ENCODE results near the gene SPAG17. TPM values are rescaled to one million over a fixed set of nuclear protein-coding genes. Genes with fewer than 3 reads are reported as not detected.

SPAG17 gene
- total RNA-seq, 3 donors from 2014 or later: 1.3 to 6.9 (median 5.9) TPM

GRCh38 chr1:118155106-118155505 is 29.9 kb downstream of the SPAG17 start:
- no peaks in the 10 kb centered on the region for H3K9me3 ChIP-seq
- DNase-seq (ENCODE audit: low spot score in 2 of 2): no peak
- no peak overlapping the region for H3K4me3 ChIP-seq
- no peaks in the 10 kb centered on the region for H3K27me3 ChIP-seq
- no peaks in the 10 kb centered on the region for H3K36me3 ChIP-seq
- intact Hi-C loops (cut with DNase I; ENCODE audit: low total_unique reads): no loop called here
- no peaks in the 10 kb centered on the region for H3K4me1 ChIP-seq
- TF ChIP-seq POLR2AphosphoS5 (IDR thresholded peaks at IDR 0.05) (no peak), CTCF (IDR thresholded peaks at IDR 0.05) (no peak), POLR2A (IDR thresholded peaks at IDR 0.05) (no peak)
- H3K27ac ChIP-seq: no peak overlapping the region

GRCh38 chr1:118154220-118154619 is 30.8 kb downstream of the SPAG17 start:
- Histone ChIP-seq H3K36me3 (no peaks in the 10 kb centered on the region), H3K27ac (no peak overlapping the region), H3K4me1 (no peaks in the 10 kb centered on the region), H3K9me3 (no peaks in the 10 kb centered on the region), H3K4me3 (no peak overlapping the region), H3K27me3 (no peaks in the 10 kb centered on the region)
- TF ChIP-seq POLR2A (IDR thresholded peaks at IDR 0.05) (no peak), CTCF (IDR thresholded peaks at IDR 0.05) (peak in 1 of 3 donors; percentile 12)
- intact Hi-C loops (cut with DNase I; ENCODE audit: low total_unique reads): no loop called here
- no peak for DNase-seq (ENCODE audit: low spot score in 2 of 2)

DNA sequence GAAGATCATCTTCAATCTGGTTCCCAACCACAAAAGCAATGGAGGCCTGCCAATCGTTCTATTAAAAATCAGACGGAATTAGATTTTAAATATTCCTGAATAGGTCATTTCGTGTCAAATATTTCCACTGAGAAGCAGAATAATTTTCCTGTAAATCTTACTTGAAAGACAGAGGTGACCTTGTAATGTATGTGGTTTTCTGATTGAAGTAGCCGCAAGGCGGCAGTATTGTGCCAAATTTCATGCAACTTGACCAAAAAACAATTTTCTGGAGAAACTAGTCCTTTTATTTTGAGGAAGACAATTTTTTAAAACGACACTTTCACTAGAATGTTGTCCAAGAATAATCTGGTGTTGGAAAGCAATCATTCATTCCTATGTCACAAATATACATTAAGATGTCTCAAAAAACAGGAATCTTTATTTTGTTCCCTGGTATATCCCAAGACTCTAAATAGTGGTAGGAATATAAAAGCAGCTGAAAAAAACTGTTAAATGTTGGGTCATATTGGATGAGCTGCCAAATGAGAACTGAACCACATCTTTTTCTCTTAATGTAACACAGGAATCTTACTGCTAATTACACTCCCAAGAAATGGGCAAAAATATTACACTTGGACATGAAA is 33.6 kb downstream of the SPAG17 start:
- Histone ChIP-seq H3K36me3 (no peaks in the 10 kb centered on the region), H3K4me1 (no peaks in the 10 kb centered on the region), H3K27ac (no peak overlapping the region), H3K9me3 (no peaks in the 10 kb centered on the region), H3K27me3 (no peaks in the 10 kb centered on the region), H3K4me3 (no peak overlapping the region)
- DNase-seq (ENCODE audit: low spot score in 2 of 2): peak in 1 of 2 donors; percentile 27
- TF ChIP-seq POLR2AphosphoS5 (IDR thresholded peaks at IDR 0.05): no peak
- TF ChIP-seq POLR2A (IDR thresholded peaks at IDR 0.05): no peak
- TF ChIP-seq CTCF (IDR thresholded peaks at IDR 0.05): peak; percentile 31 to 69 (median 53)
- intact Hi-C loops (cut with DNase I; ENCODE audit: low total_unique reads): no loop called here

DNA sequence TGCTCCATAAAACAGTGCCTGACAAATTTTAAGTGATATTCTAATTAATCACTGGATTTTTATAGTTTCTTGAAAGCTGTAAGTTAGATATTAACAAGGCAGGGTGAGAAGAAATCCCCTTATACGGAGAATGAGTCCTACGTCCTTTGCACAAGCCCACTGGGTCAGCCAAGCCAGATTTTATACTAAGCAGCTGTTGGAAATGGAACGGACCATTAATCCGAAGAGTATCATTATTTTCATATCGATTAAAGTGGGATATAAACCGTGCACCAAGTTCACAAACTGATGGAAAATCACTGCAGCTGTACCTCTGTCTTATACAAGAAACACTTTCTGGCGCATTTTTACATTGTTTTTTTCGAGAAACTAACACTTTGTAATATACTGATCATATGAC is 35.2 kb downstream of the SPAG17 start:
- no peaks in the 10 kb centered on the region for H3K4me1 ChIP-seq
- H3K36me3 ChIP-seq: no peaks in the 10 kb centered on the region
- TF ChIP-seq POLR2AphosphoS5 (IDR thresholded peaks at IDR 0.05): no peak
- TF ChIP-seq CTCF (IDR thresholded peaks at IDR 0.05): no peak
- no peak for TF ChIP-seq POLR2A (IDR thresholded peaks at IDR 0.05)
- intact Hi-C loops (cut with DNase I; ENCODE audit: low total_unique reads): no loop called here
- H3K27me3 ChIP-seq: no peaks in the 10 kb centered on the region
- no peaks in the 10 kb centered on the region for H3K9me3 ChIP-seq
- H3K27ac ChIP-seq: no peak overlapping the region
- no peak overlapping the region for H3K4me3 ChIP-seq
- no peak for DNase-seq (ENCODE audit: low spot score in 2 of 2)

DNA sequence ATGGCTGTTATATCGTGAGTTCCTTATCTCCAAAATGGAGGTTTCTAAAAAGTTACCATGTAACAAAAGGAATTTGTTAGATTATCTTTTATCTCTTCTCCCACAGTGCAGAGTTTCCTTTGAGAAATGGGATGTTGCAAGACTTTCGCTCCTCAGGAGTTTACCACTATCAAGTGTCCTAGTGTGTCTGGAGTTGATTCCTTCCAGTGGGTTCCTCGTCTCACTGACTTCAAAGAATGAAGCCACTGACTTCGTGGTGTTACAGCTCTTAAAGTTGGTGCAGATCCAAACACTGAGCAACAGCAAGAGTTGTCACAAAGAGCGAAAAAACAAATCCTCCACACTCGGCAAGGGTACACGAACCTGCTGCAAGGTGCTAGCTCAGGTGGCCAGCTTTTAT is 37.0 kb downstream of the SPAG17 start:
- H3K4me1 ChIP-seq: no peaks in the 10 kb centered on the region
- no peak overlapping the region for H3K4me3 ChIP-seq
- no peak overlapping the region for H3K27ac ChIP-seq
- H3K9me3 ChIP-seq: no peaks in the 10 kb centered on the region
- TF ChIP-seq CTCF (IDR thresholded peaks at IDR 0.05): no peak
- TF ChIP-seq POLR2AphosphoS5 (IDR thresholded peaks at IDR 0.05): no peak
- TF ChIP-seq POLR2A (IDR thresholded peaks at IDR 0.05): no peak
- H3K36me3 ChIP-seq: no peaks in the 10 kb centered on the region
- no peaks in the 10 kb centered on the region for H3K27me3 ChIP-seq
- DNase-seq (ENCODE audit: low spot score in 2 of 2): no peak
- intact Hi-C loops (cut with DNase I; ENCODE audit: low total_unique reads): no loop called here
